ENCODE results near the gene TNFRSF11A.

The TNFRSF11A gene

GRCh38 chr18:62324917-62325805, at the start of gene TNFRSF11A:
Gene TNFRSF11A, plus strand, starts transcription at chr18:62325310. Its CDS starts 43 bp downstream, at chr18:62325353.
- DNase-seq = peak; percentile 41

- DNase-seq = no peak
These were observed 48.1 kb upstream of the TNFRSF11A start for GRCh38 chr18:62277045-62277444.

- DNase-seq = no peak
These were observed 45.5 kb upstream of the TNFRSF11A start for GRCh38 chr18:62279561-62279960.

GRCh38 chr18:62280058-62280457, 45.1 kb upstream of the TNFRSF11A start:
- DNase-seq = no peak

GRCh38 chr18:62280786-62281185, 44.3 kb upstream of the TNFRSF11A start:
- no peak for DNase-seq

GRCh38 chr18:62281684-62282083, 43.4 kb upstream of the TNFRSF11A start:
- peak; percentile 84 for DNase-seq

- DNase-seq = peak; percentile 77
These were observed 42.9 kb upstream of the TNFRSF11A start for GRCh38 chr18:62282188-62282629.

- DNase-seq = no peak
These were observed 40.5 kb upstream of the TNFRSF11A start for GRCh38 chr18:62284637-62285036.

GRCh38 chr18:62285281-62285680, 39.8 kb upstream of the TNFRSF11A start:
- DNase-seq = no peak

- DNase-seq = no peak
These were observed 37.1 kb upstream of the TNFRSF11A start for GRCh38 chr18:62287781-62288664.

- DNase-seq = no peak
These were observed 36.5 kb upstream of the TNFRSF11A start for GRCh38 chr18:62288665-62289008.

- no peak for DNase-seq
These were observed 36.1 kb upstream of the TNFRSF11A start for GRCh38 chr18:62289047-62289446.

GRCh38 chr18:62294073-62294472, 31.0 kb upstream of the TNFRSF11A start:
- DNase-seq = no peak

GRCh38 chr18:62300359-62300963, 24.6 kb upstream of the TNFRSF11A start:
- DNase-seq = no peak

GRCh38 chr18:62301322-62301721, 23.8 kb upstream of the TNFRSF11A start:
- no peak for DNase-seq

GRCh38 chr18:62312851-62313250, 12.3 kb upstream of the TNFRSF11A start:
- no peak for DNase-seq

- DNase-seq = no peak
These were observed 6.6 kb upstream of the TNFRSF11A start for GRCh38 chr18:62318228-62319180.

GRCh38 chr18:62321201-62321600, 3.9 kb upstream of the TNFRSF11A start:
- DNase-seq = no peak

GRCh38 chr18:62323483-62324180, 1.5 kb upstream of the TNFRSF11A start:
- DNase-seq = no peak

GRCh38 chr18:62324181-62324828, 805 bp upstream of the TNFRSF11A start:
- DNase-seq = no peak
